CD4-positive, alpha-beta T cell (primary cell): ENCODE results near the gene CYSRT1. TPM values are rescaled to one million over a fixed set of nuclear protein-coding genes. Genes with fewer than 3 reads are reported as not detected.

Source experiments
- ATAC-seq: fragments of 200-7000 bp; cut with Tn5 transposase; one replicate; pipeline ENCODE4 v1.10.0; 2022; ENCODE audit warnings: mild to moderate bottlenecking; ENCODE audit not compliant: poor library complexity
- CTCF ChIA-PET: fragments of 350-600 bp; sonication (Branson Sonifier 250); formaldehyde crosslinking; loops from one replicate; lab custom pipeline; 2021; ENCODE audit warnings: antibody characterized with exemption, inconsistent platforms; lab: Charles Lee
- POLR2A ChIA-PET: fragments of 350-600 bp; sonication (Branson Sonifier 250); formaldehyde crosslinking; loops from one replicate; lab custom pipeline; 2021; ENCODE audit warnings: antibody characterized with exemption, inconsistent platforms; lab: Charles Lee
- DNase-seq, 14 experiments: peaks; one replicate each; pipeline ENCODE4 v3.0.0-alpha.2; 2013 to 2020; ENCODE audit warnings: mixed read lengths in 2 of 14
- H3K27ac ChIP-seq, 2 donors: one replicate each; pipeline versions ENCODE4 v1.5.1 to v1.7.0; 2013; ENCODE audit warnings: low read length in 2 of 2, low read depth in 1 of 2, mild to moderate bottlenecking in 1 of 2
- H3K27me3 ChIP-seq, 2 experiments: 1 replicate in 1 of 2; 2 replicates in 1 of 2; pipeline versions ENCODE4 v1.6.1 to v1.7.0; 2013; ENCODE audit warnings: low read length in 2 of 2, control low read depth in 1 of 2, mild to moderate bottlenecking in 1 of 2, moderate library complexity in 1 of 2; ENCODE audit not compliant: insufficient read depth in 2 of 2, control insufficient read depth in 1 of 2
- H3K36me3 ChIP-seq: one replicate; pipeline ENCODE4 v1.6.1; 2013; ENCODE audit warnings: low read length, control low read depth; ENCODE audit not compliant: insufficient read depth
- H3K4me1 ChIP-seq: one replicate; pipeline ENCODE4 v1.6.1; 2013; ENCODE audit warnings: low read length, control low read depth; ENCODE audit not compliant: insufficient read depth
- H3K4me3 ChIP-seq: one replicate; pipeline ENCODE4 v1.5.1; 2013; ENCODE audit warnings: mild to moderate bottlenecking, low read length, moderate library complexity
- H3K9me3 ChIP-seq, 2 experiments: 1 replicate in 1 of 2; 2 replicates in 1 of 2; pipeline versions ENCODE4 v1.6.1 to v1.7.0; 2013; ENCODE audit warnings: low read length in 2 of 2, mild to moderate bottlenecking in 2 of 2, control low read depth in 1 of 2, moderate library complexity in 1 of 2; ENCODE audit not compliant: control insufficient read depth in 1 of 2, insufficient read depth in 1 of 2
- H3K27ac Mint-ChIP-seq: one replicate; pipeline ENCODE4 v1.8.0; 2020; ENCODE audit warnings: mixed read lengths
- H3K27me3 Mint-ChIP-seq: one replicate; pipeline ENCODE4 v1.8.0; 2021; ENCODE audit warnings: mixed read lengths
- H3K36me3 Mint-ChIP-seq: one replicate; pipeline ENCODE4 v1.8.0; 2021; ENCODE audit warnings: low read depth, mixed read lengths
- H3K4me1 Mint-ChIP-seq: one replicate; pipeline ENCODE4 v1.8.0; 2021; ENCODE audit warnings: low read depth, mixed read lengths
- H3K4me3 Mint-ChIP-seq: one replicate; pipeline ENCODE4 v1.8.0; 2020; ENCODE audit warnings: mild to moderate bottlenecking, mixed read lengths
- H3K9me3 Mint-ChIP-seq: one replicate; pipeline ENCODE4 v1.8.0; 2020; ENCODE audit warnings: mixed read lengths
- intact Hi-C, 2 experiments: fragments of 100-400 bp; cut with DNase I in 1 of 2; cut with micrococcal nuclease in 1 of 2; formaldehyde crosslinking; loops; one replicate each; pipeline versions ENCODE4 v1.15.1 to v1.9.0; 2023 to 2025; cut with DNase I, micrococcal nuclease
- total RNA-seq, 174 experiments: library from RNA in 2 of 174; stranded (reverse) in 2 of 174; gene quantifications; one replicate each; pipeline ENCODE4 v1.2.3 and lab custom pipeline; 2021 to 2026
- TF ChIP-seq, protein P1 (sequence below): fragments of 200-600 bp; IDR thresholded peaks from one replicate; pipeline ENCODE4 v1.8.0; 2022; ENCODE audit warnings: antibody characterized with exemption, mild to moderate bottlenecking

Gene CYSRT1
- total RNA-seq, 2 experiments from 2014 or later, result 0.33 to 0.42 TPM

DNA sequence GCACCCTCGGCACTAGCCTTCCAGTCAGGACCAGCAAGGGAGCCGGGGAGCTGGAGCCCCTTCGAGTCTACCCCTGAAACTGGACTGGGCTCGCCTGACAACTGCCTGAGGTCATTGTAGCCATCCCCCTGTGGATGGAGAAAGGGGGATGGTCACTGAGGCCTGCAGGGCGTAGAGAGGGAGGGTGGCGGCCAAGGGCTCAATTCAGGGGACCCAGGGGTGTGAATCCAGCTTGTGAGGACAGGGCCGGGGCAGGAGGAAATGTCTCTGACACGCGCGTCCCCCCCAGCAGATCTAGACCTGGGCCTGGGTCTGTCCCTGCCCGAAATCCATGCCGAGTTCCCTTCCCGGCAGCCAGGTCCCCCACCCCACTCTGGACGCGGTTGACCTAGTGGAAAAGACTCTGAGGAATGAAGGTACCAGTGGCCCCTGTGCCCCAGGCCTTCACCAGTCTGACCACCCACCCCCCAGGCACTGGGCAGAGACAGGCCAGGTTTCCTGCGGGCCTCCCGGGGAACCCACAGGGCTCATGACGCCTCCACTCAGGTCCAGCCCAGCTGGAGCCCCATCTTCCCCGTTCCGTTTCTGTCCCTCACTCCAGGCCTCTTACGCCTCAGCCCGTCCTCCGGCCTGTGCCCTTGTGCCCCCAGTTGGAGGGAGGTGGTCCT lies 6.5 kb downstream of the CYSRT1 start:
- Mint-ChIP-seq H3K9me3 (no peaks in the 10 kb centered on the region), H3K4me3 (no peak overlapping the region), H3K27me3 (peaks cover 11% of the 10 kb centered on the region), H3K36me3 (no peaks in the 10 kb centered on the region), H3K27ac (no peak overlapping the region), H3K4me1 (peaks cover 5% of the 10 kb centered on the region)
- ChIA-PET POLR2A (no interaction called here), CTCF (no interaction called here)
- TF ChIP-seq, protein P1, sequence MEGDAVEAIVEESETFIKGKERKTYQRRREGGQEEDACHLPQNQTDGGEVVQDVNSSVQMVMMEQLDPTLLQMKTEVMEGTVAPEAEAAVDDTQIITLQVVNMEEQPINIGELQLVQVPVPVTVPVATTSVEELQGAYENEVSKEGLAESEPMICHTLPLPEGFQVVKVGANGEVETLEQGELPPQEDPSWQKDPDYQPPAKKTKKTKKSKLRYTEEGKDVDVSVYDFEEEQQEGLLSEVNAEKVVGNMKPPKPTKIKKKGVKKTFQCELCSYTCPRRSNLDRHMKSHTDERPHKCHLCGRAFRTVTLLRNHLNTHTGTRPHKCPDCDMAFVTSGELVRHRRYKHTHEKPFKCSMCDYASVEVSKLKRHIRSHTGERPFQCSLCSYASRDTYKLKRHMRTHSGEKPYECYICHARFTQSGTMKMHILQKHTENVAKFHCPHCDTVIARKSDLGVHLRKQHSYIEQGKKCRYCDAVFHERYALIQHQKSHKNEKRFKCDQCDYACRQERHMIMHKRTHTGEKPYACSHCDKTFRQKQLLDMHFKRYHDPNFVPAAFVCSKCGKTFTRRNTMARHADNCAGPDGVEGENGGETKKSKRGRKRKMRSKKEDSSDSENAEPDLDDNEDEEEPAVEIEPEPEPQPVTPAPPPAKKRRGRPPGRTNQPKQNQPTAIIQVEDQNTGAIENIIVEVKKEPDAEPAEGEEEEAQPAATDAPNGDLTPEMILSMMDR, result no peak
- DNase-seq (no peak), ATAC-seq (no peak)
- Histone ChIP-seq H3K9me3 (peaks cover 0 to 10% of the 10 kb centered on the region in 2 experiments), H3K4me1 (peaks cover 16% of the 10 kb centered on the region), H3K36me3 (no peaks in the 10 kb centered on the region), H3K4me3 (no peak overlapping the region), H3K27me3 (peaks cover 3 to 16% of the 10 kb centered on the region in 2 experiments), H3K27ac (no peak overlapping the region)
- intact Hi-C loops, result no loop called here

DNA sequence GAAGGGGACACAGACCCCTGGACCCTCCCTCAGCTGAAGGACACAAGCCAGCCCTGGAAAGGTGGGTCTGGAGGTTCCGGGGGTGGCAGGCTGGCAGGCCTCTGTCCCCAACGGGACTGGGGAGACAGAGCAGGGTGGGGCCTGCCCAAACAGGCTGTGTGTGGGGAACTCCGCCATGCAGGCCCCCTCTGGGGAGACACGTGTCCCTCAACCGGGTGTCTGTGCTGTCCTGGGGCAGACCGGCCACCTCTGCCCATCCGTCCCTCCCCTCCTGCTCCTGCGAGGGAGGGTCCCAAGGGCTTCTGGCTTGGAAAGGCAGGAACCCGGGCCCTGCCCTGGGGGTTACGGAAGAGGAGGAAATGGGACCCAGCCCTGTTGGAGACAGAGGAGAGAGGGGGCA lies 7.1 kb downstream of the CYSRT1 start:
- no peak for DNase-seq
- CTCF ChIA-PET, result no interaction called here

DNA sequence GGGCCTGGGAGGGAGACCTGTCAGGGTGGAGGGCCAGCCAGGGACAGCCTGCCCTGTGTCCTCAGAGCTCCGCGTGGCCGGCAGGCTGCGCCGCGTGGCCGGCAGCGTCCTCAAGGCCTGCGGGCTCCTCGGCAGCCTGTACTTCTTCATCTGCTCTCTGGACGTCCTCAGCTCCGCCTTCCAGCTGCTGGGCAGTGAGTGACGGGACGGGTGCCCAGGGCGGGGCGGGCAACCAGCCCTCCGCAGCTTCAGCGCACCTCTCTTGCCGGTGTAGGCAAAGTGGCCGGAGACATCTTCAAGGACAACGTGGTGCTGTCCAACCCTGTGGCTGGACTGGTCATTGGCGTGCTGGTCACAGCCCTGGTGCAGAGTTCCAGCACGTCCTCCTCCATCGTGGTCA lies 7.5 kb downstream of the CYSRT1 start:
- DNase-seq, result no peak
- Mint-ChIP-seq H3K9me3 (no peaks in the 10 kb centered on the region), H3K36me3 (no peaks in the 10 kb centered on the region), H3K4me1 (peaks cover 3% of the 10 kb centered on the region), H3K27me3 (peaks cover 9% of the 10 kb centered on the region), H3K27ac (no peak overlapping the region), H3K4me3 (no peak overlapping the region)
- Histone ChIP-seq H3K27ac (no peak overlapping the region), H3K4me3 (no peak overlapping the region), H3K4me1 (peaks cover 21% of the 10 kb centered on the region), H3K27me3 (peaks cover 3 to 16% of the 10 kb centered on the region in 2 experiments), H3K36me3 (no peaks in the 10 kb centered on the region), H3K9me3 (peaks cover 0 to 10% of the 10 kb centered on the region in 2 experiments)
- intact Hi-C loops, result no loop called here
- ChIA-PET CTCF (no interaction called here), POLR2A (no interaction called here)
- TF ChIP-seq, protein P1, result no peak
- ATAC-seq, result no peak

More for the DNA sequence above, 7.1 kb downstream of the CYSRT1 start:
- no peaks in the 10 kb centered on the region for H3K36me3 Mint-ChIP-seq
- peaks cover 0 to 10% of the 10 kb centered on the region in 2 experiments for H3K9me3 ChIP-seq
- no peak for ATAC-seq
- H3K4me3 Mint-ChIP-seq, result no peak overlapping the region
- no peak overlapping the region for H3K27ac Mint-ChIP-seq
- H3K4me1 ChIP-seq, result peaks cover 21% of the 10 kb centered on the region
- intact Hi-C loops, result no loop called here
- TF ChIP-seq, protein P1, result no peak
- peaks cover 3 to 16% of the 10 kb centered on the region in 2 experiments for H3K27me3 ChIP-seq
- peaks cover 11% of the 10 kb centered on the region for H3K27me3 Mint-ChIP-seq
- H3K4me1 Mint-ChIP-seq, result peaks cover 5% of the 10 kb centered on the region
- POLR2A ChIA-PET, result no interaction called here
- H3K27ac ChIP-seq, result no peak overlapping the region
- no peaks in the 10 kb centered on the region for H3K9me3 Mint-ChIP-seq
- H3K4me3 ChIP-seq, result no peak overlapping the region
- H3K36me3 ChIP-seq, result no peaks in the 10 kb centered on the region
